Heart right ventricle (tissue), 16 donors: ENCODE results near the gene KLKB1. TPM values are rescaled to one million over a fixed set of nuclear protein-coding genes. Genes with fewer than 3 reads are reported as not detected.

Experiments
- ATAC-seq, 8 donors: fragments of 200-7000 bp; cut with Tn5 transposase; one replicate each; pipeline ENCODE4 v1.9.1; 2020; ENCODE audit warnings: mild to moderate bottlenecking in 8 of 8, moderate library complexity in 8 of 8, moderate number of reproducible peaks in 1 of 8
- DNase-seq, 2 donors: peaks; one replicate each; pipeline ENCODE4 v3.0.0-alpha.2; 2020
- H3K27ac ChIP-seq, 10 donors: fragments of 200-600 bp; sonication (generic) in 2 of 10; one replicate each; pipeline versions ENCODE4 v1.5.0 to v1.8.0; 2020 to 2022; ENCODE audit warnings: mild to moderate bottlenecking in 3 of 10
- H3K27me3 ChIP-seq, 7 donors: fragments of 200-600 bp; one replicate each; pipeline ENCODE4 v1.8.0; 2021 to 2022; ENCODE audit warnings: mild to moderate bottlenecking in 2 of 7
- H3K36me3 ChIP-seq, 9 donors: fragments of 200-600 bp; sonication (generic) in 1 of 9; one replicate each; pipeline versions ENCODE4 v1.5.0 to v1.8.0; 2020 to 2022; ENCODE audit warnings: mild to moderate bottlenecking in 2 of 9
- H3K4me1 ChIP-seq, 9 donors: fragments of 200-600 bp; sonication (generic) in 1 of 9; one replicate each; pipeline versions ENCODE4 v1.5.0 to v1.8.0; 2020 to 2022; ENCODE audit warnings: mild to moderate bottlenecking in 4 of 9
- H3K4me3 ChIP-seq, 10 donors: fragments of 200-600 bp; sonication (generic) in 2 of 10; one replicate each; pipeline versions ENCODE4 v1.5.0 to v1.8.0; 2020 to 2022; ENCODE audit warnings: mild to moderate bottlenecking in 7 of 10, moderate library complexity in 2 of 10
- H3K9me3 ChIP-seq, 11 donors: fragments of 200-600 bp in 10 of 11; sonication (generic) in 2 of 11; one replicate each; pipeline versions ENCODE4 v1.5.0 to v1.8.0; 2013 to 2022; ENCODE audit warnings: mild to moderate bottlenecking in 2 of 11, control low read depth in 1 of 11, moderate library complexity in 1 of 11
- CTCF ChIP-seq, 9 donors: fragments of 200-600 bp; sonication (generic) in 2 of 9; IDR thresholded peaks; one replicate each; pipeline versions ENCODE4 v1.5.0 to v1.8.0; 2021 to 2022; ENCODE audit warnings: antibody characterized with exemption in 9 of 9, mild to moderate bottlenecking in 5 of 9, moderate library complexity in 1 of 9
- WGBS, 2 donors: extraction: QIAGEN DNeasy Blood & Tissue Kit; methylation state at CpG; one replicate each; pipeline ENCODE4 v1.1.7; 2013; ENCODE audit warnings: inconsistent platforms in 1 of 2; 5-methylcytosine and 5-hydroxymethylcytosine counted together
- intact Hi-C, 10 donors: fragments of 100-400 bp; cut with DNase I; formaldehyde crosslinking; loops; one replicate each; pipeline versions ENCODE4 v1.11.1 to v1.14.2; 2022
- polyA plus RNA-seq, 2 donors: library from polyadenylated mRNA; stranded (reverse); fragments of 200-250 nt; gene quantifications; one replicate each; pipeline ENCODE4 v1.2.3, GENCODE V29; 2013
- total RNA-seq, 10 donors: library from RNA; stranded (reverse); fragmentation: NEBNext Ultra II Directional in 3 of 10; extraction: Animal tissue kit (Norgen Biotek cat#: 25700) in 3 of 10; gene quantifications; one replicate each; pipeline versions ENCODE4 v1.2.1 to v1.2.4, GENCODE V29; 2021 to 2023
- donor health status: Arrhythmogenic right ventricular cardiomyopathy.
- donor health status: ischemic (EF 13 %, LVEDD 7.1; RV severe dilation, severe dysfunction).
- donor health status: healthy with polysubstance abuse.
- donor health status: DM: no; HTN: yes; CAD: no.
- donor health status: DM: no; HTN: no; CAD: no.
- donor health status: ischemic (EF 25% LVEDD 6.9; RV normal size, moderate dysfunction).
- donor health status: ischemic (EF 25% LVEDD 5.7; RV mildly dilated, moderate dysfunction).
- donor health status: healthy.
- donor health status: DM: yes; HTN: yes; CAD: no.
- donor health status: Ischemic cardiomyopathy.
- donor health status: ischemic (EF 35%, LVEDD 5.7; RV mildly dilated, moderate dysfunction).
- donor health status: nonischemic (EF 11% LVEDD 7.7; RV severe dilation, severe dysfunction).
- donor health status: DM: yes; HTN: yes; CAD: no.
- donor health status: PGD.
- donor health status: ischemic (EF 29% LVEDD 5.4; RV normal size, mild dysfunction).
- donor health status: nonischemic (EF 23%, LVEDD 6.1; RV moderate dilation, normal function).

The KLKB1 gene
- total and polyA plus RNA-seq, 12 donors: 0.23 to 3.7 (median 1.1) TPM

- intact Hi-C loops: loop anchor here in 6 of 10 donors (2.0 to 5.0 kb wide), 3 partner anchors 174 to 289 kb away; no protein-coding TSS in a partner anchor
- ATAC-seq (no peak), DNase-seq (no peak)
- Histone ChIP-seq H3K9me3 (no peaks in the 10 kb centered on the region), H3K4me3 (no peak overlapping the region), H3K27ac (no peak overlapping the region), H3K36me3 (no peaks in the 10 kb centered on the region), H3K4me1 (peaks cover 0 to 10% (median 0%) of the 10 kb centered on the region in 9 donors), H3K27me3 (peaks cover 6 to 92% (median 48%) of the 10 kb centered on the region in 7 donors)
- WGBS, 2 donors: 25 to 27% methylated on average over 39 of the region's 39 CpGs
- TF ChIP-seq CTCF (IDR thresholded peaks at IDR 0.05): no peak
Measured at GRCh38 chr4:186298031-186298647, 70.8 kb downstream of the KLKB1 start.

- Histone ChIP-seq H3K4me3 (no peak overlapping the region), H3K4me1 (peaks cover 0 to 10% (median 0%) of the 10 kb centered on the region in 9 donors), H3K36me3 (no peaks in the 10 kb centered on the region), H3K27me3 (peaks cover 6 to 93% (median 48%) of the 10 kb centered on the region in 7 donors), H3K27ac (no peak overlapping the region), H3K9me3 (no peaks in the 10 kb centered on the region)
- whole genome bisulfite sequencing, 2 donors: 81 to 83% methylated on average over 5 of the region's 5 CpGs
- no peak for ATAC-seq
- intact Hi-C loops: loop anchor here in 6 of 10 donors (2.0 to 5.0 kb wide), 3 partner anchors 173 to 288 kb away; no protein-coding TSS in a partner anchor
- DNase-seq: no peak
- no peak for TF ChIP-seq CTCF (IDR thresholded peaks at IDR 0.05)
Measured at GRCh38 chr4:186299291-186299690, 72.0 kb downstream of the KLKB1 start.

- Histone ChIP-seq H3K9me3 (no peaks in the 10 kb centered on the region), H3K4me1 (peaks cover 0 to 10% (median 0%) of the 10 kb centered on the region in 9 donors), H3K27me3 (peaks cover 6 to 93% (median 51%) of the 10 kb centered on the region in 7 donors), H3K27ac (no peak overlapping the region), H3K4me3 (no peak overlapping the region), H3K36me3 (no peaks in the 10 kb centered on the region)
- no peak for TF ChIP-seq CTCF (IDR thresholded peaks at IDR 0.05)
- 82 to 87% methylated on average over 6 of the region's 6 CpGs for WGBS, 2 donors
- DNase-seq (no peak), ATAC-seq (no peak)
- intact Hi-C loops: no loop called here
Measured at GRCh38 chr4:186300659-186301390, 73.5 kb downstream of the KLKB1 start.

- no peak for TF ChIP-seq CTCF (IDR thresholded peaks at IDR 0.05)
- Histone ChIP-seq H3K27ac (no peak overlapping the region), H3K36me3 (no peaks in the 10 kb centered on the region), H3K4me1 (peaks cover 0 to 11% (median 0%) of the 10 kb centered on the region in 9 donors), H3K9me3 (no peaks in the 10 kb centered on the region), H3K4me3 (no peak overlapping the region), H3K27me3 (peaks cover 0 to 72% (median 22%) of the 10 kb centered on the region in 7 donors)
- ATAC-seq: no peak
- no peak for DNase-seq
- WGBS, 2 donors: 90 to 93% methylated on average over 5 of the region's 5 CpGs
- intact Hi-C loops: no loop called here
Measured at GRCh38 chr4:186304216-186304615, 76.9 kb downstream of the KLKB1 start.
